Umbilical cord (tissue), 2 donors: ENCODE measurements around the gene SYCP2. TPM values are rescaled to one million over a fixed set of nuclear protein-coding genes. Genes with fewer than 3 reads are reported as not detected.
"Not testable (repeated sequence)": the region's sequence is repeated elsewhere in the genome, so short reads cannot be mapped to it uniquely, and the experiment has no call there.

ENCODE experiments used
- DNase-seq: peaks from one replicate; pipeline ENCODE4 v3.0.0-alpha.2; 2015; ENCODE audit warnings: low spot score
- total RNA-seq: library from RNA; depleted of rRNA; stranded (reverse); fragments of >200 nt; gene quantifications from one replicate; pipeline ENCODE4 v1.2.3, GENCODE V29; 2014; ENCODE audit warnings: low replicate concordance; ENCODE audit not compliant: insufficient read depth

SYCP2 gene
- total RNA-seq, 1 donor from 2014 or later: 13.2 TPM

GRCh38 chr20:59903621-59904020 lies 29.8 kb downstream of the SYCP2 start:
- DNase-seq: no peak

DNA sequence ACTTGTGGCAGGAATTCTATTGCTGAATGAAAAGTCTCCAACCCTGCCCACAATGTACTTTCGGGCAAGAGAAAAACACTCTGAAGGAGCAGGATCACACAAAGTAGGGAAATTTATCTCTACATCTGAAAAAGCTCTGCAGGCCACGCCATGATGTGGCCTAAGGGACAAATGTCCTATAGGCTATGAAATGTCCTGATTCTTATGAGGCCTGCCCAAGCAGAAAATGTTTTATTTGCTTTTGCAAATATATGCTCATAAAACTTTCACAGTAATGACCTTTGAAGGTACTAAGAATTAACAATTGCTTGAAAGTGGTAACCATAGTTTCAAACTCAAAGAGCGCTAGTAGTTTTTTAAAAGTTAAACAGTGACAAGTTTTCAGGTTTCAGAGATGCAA lies 31.0 kb downstream of the SYCP2 start:
- DNase-seq: no peak

DNA sequence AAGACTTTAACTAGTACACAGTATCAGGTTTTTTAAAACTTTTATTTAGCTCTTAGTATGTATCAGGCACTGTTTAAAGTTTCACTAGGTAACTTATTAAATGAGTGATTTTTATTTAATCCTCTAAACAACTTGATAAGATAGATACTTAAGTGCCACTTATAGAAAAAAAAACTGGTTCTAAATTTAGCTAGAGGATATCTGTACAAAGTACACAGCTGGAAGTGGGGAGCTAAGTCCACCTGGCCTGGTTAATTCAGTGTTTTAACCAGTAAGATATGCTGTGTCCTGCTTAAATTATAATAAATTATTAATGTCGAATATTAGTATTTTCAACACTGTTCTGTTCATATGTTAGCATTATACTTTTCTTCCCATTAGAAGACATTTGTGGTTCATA lies 37.5 kb downstream of the SYCP2 start:
- no peak for DNase-seq

DNA sequence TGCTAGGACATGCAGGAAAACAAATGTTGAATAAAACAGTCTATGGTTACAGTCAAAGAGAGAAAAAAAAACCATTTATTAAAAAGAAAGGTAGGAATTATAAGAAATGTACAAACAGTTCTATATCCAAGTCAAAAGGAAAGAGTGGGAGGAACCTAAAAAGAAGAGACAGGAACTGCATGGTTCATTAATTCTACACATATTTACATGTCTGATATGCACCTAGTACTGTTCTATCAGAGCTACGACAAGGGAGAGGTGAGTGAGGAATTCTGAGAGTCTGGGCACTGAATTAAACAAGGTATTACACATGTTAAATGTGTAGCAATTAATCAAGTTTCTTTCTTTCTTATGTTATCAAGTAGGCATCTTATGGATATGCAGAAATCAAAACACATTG lies 41.9 kb downstream of the SYCP2 start:
- DNase-seq: no peak

GRCh38 chr20:59890035-59890434 lies 43.4 kb downstream of the SYCP2 start:
- DNase-seq: not testable (repeated sequence)

DNA sequence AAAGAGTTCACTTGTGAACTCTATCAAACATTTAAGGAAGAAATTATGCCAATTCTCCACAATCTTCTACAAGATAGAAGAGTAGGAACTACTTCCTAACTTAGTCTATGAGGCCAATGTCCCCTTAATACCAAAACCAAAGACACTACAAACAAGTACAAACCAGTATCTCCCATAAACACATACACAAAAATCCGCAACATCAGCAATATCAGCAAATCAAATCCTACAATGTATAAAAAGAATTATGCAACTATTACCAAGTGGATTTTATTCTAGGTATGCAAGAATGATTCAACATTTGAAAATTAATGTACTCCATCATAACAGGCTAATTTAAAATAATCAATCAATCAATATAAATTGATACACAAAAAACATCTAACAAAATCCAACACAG lies 45.4 kb downstream of the SYCP2 start:
- no peak for DNase-seq

DNA sequence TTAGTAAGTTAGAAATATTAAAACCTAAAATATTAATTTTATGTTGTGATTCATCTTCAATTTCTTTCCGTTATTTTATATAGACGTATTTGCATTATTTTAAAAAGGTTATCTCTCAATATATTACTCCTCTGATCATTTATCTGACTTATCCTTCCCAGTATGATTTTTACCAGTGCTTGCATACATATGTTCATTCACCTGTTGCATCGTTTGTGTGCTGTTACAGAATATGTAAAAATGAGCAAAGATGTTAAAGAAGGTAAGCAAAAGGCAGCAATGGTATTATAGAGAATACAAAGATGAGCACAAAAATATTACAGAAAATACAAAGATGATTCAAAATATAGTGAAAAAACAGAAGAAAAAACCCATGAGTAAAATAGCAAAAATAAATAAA lies 48.9 kb downstream of the SYCP2 start:
- DNase-seq: no peak

- DNase-seq: no peak
These were observed 53.2 kb downstream of the SYCP2 start for GRCh38 chr20:59880198-59880597.

DNA sequence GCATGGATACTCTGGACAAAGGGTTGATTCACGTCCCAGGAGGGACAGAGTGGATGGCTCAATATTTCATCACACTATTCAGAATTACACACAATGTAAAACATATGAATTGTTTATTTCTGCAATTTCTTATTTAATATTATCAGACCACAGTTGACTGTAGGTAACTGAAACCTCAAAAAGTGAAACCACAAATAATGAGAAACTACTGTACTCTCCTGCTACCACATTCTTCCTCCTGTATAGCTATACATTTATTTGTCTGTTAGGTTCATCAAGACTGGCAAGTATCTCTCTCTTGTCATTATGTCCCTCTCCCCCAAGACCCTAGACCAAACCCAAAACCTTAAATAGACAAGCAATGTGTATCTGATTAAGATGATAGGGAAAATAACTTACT lies 60.0 kb downstream of the SYCP2 start:
- DNase-seq: no peak

DNA sequence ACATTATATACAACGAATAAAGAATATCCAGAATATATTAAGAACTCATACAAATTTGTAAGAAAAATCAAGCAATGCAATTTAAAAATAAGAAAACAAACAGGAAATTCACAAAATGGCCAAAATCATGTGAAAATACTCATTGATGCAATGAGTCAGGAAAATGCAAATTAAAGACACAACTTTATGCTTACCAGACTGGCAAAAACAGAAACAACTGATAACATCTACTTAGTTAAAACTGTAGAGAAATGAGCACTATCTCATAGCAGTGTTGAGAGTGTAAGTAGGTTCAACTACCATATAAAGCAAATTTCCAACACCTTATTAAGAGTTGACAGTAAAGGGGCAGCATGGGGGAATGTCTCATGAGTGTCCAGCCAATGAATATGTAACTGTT lies 62.3 kb downstream of the SYCP2 start:
- no peak for DNase-seq

- peak; percentile 26 for DNase-seq
These were observed 67.1 kb downstream of the SYCP2 start for GRCh38 chr20:59866338-59866737.

DNA sequence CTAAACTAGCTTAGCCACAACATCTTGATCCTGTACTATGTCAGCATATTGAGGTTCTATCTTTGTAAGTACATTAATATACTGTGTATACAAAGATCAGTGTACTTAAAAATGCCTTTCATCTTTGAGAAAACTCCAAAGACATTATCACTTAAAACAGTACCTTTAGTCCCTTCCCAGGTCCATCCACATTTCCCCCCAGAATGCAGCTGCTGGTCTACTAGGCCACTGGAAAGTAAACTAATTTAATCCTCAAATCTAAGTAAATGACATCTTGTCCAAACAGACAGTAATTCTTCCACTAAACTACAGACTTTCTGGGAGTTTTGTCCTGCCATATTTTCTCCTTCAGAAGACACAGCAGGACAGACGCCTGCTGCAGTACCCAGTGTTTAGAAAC lies 68.7 kb downstream of the SYCP2 start:
- no peak for DNase-seq

DNA sequence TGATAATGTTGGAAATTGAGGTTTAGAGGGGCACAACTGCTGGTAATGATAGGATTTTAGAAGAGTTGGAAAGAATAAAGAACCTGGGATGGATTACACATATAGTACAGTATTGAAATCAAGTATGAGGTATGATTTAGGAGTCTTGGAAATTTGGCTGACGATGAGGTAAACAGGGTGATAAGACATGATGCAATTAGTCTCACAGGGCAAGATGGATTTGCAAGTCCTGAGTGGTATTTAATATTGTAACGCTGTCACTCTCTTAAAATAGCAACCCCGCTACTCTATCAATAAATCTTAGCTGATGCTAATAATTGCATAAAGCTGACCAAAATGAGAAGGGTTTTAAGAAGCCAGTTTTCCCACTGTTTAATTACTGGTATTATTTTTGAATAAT lies 70.4 kb downstream of the SYCP2 start:
- DNase-seq: no peak

GRCh38 chr20:59861401-59861800 lies 72.0 kb downstream of the SYCP2 start:
- no peak for DNase-seq

- DNase-seq: no peak
These were observed 75.0 kb downstream of the SYCP2 start for GRCh38 chr20:59858425-59858824.

DNA sequence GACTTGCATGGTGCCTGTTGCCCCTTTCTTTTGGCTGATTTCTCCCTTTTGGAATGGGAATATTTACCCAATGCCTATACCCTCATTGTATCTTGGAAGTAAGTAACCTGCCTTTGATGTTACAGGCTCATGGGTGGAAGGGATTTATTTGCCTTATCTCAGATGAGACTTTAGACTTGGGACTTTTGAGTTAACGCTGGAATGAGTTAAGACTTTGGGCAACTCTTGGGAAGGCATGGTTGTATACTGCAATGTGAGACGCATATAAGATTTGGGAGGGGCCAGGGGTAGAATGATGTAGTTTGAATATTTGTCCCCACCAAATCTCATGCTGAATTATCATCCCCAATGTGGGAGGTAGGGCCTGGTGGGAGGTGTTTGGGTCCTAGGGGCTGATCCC lies 75.5 kb downstream of the SYCP2 start:
- no peak for DNase-seq

DNA sequence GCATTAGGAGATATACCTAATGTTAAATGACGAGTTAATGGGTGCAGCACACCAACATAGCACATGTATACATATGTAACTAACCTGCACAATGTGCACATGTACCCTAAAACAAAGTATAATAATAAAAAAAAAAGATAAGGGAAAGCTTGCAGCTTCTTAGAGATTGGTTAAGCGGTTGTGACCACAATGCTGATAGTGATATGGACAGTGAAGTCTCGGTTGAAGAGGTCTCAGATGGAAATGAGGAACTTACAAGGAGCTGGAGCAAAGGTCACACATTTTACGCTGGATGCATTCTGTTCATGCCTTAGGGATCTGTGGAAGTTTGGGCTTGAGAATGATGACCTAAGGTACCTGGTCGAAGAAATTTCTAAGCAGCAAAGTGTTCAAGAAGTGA lies 76.5 kb downstream of the SYCP2 start:
- DNase-seq: not testable (repeated sequence)

DNA sequence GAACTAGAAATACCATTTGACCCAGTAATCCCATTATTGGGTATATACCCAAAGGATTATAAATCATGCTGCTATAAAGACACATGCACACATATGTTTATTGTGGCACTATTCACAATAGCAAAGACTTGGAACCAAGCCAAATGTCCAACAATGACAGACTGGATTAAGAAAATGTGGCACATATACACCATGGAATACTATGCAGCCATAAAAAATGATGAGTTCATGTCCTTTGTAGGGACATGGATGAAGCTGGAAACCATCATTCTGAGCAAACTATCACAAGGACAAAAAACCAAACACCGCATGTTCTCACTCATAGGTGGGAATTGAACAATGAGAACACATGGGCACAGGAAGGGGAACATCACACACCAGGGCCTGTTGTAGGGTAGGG lies 76.9 kb downstream of the SYCP2 start:
- not testable (repeated sequence) for DNase-seq

- peak; percentile 37 for DNase-seq
These were observed 83.3 kb downstream of the SYCP2 start for GRCh38 chr20:59850018-59850641.

DNA sequence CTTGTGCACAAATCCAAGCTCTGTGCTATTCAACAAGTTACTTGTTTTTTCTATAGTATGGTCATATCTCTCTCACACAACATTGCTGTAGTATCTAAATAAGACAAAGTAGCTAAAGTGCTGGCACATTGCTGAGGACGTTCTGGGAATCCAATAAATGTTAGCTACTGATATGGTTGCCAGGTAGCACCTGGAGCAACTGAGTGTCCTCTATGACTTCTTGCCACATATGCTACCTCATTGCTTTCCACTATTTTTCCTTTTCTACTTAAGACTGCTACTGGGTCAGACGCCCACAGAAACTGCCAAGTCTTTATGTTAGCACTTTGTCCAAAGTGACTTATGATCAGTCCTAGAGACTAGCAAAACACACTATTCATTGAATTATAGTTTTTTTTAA lies 85.3 kb downstream of the SYCP2 start:
- DNase-seq: no peak

- DNase-seq: no peak
These were observed 88.0 kb downstream of the SYCP2 start for GRCh38 chr20:59845472-59845871.

- DNase-seq: no peak
These were observed 94.0 kb downstream of the SYCP2 start for GRCh38 chr20:59839400-59839799.

DNA sequence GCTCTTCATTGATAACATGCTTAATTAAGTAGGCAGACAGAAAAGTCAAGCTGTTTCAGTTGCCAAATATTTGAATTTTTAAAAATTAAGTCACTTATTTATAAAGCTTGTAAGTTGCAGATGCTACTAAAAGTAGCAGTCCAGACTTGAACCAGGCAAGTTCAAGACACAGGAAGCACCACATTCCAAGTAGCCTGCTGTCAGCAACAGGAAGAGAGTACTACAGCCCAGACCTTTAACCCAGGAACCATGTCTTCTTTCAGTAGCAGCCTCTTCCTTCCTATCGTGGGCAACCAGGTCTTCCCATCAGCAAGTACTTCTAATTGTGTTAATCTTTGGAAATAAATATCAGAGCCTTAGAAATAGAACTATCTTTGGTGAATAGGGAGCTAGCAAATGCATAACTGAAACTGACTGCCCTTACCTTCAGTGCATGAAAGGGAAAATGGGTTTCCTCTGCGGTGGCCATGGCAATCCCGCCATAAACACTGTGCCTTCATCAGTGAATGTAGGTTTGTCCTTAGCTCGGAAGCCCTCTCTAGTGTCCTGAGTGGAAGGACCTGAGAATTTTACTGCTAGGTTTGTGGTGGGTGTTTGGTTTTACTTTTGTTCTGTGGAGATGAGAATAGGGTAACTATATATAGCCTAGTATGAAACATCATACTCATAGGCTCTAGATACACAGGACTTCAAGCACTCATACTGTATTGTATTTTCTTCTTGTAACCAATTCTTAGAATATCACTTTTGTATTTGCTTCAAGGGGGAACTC lies 95.6 kb downstream of the SYCP2 start:
- DNase-seq: no peak

DNA sequence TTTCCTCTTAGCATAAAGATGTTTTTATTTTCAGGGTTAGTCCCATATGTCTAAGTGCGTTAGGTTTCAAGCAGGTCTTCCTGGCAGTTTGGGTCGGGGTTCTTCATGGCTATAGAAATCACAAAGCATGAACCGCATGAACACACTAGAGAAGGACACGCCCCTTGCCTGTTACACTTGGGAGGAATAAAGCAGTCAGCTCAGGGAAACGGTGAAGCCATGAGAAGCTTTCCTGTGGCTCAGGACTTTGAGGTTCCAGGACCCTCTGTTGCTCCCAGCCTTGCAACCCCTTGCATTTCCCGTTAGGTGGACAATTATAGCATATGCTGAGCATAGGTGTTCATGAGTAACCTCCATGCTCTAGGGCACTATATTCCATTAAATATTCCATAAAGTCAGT lies 96.7 kb downstream of the SYCP2 start:
- DNase-seq: no peak
